ENCODE data around the gene CMSS1. TPM values are rescaled to one million over a fixed set of nuclear protein-coding genes. Genes with fewer than 3 reads are reported as not detected.

Gene CMSS1
- total and polyA plus RNA-seq, 4 donors, result 3.8 to 19.5 (median 7.5) TPM

DNA sequence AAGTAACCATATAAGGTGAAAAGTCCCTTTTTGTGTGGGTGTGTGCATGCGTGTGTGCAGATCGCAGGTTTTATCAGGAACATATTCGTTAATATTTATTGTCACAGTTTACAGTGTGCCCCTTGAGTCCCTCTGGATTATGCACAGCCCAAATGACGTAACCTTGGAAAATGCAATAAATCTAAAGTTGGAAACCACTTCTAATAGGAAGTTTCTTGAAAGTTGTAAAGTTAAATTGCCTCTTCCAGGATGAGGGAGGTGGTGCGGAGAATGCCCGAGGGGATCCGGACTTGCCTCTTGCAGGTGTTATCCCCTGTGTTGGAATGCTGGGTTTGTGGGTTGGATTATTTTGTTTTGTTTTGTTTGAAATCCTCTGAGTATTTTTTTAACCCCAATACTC is 143.3 kb downstream of the CMSS1 start:
- H3K4me1 ChIP-seq (ENCODE audit: control insufficient read depth in 4 of 4, insufficient read depth in 4 of 4, low read length in 3 of 4), result peaks cover 0 to 7% (median 4%) of the 10 kb centered on the region in 4 donors
- no peak overlapping the region for H3K27ac ChIP-seq (ENCODE audit: low read depth in 1 of 2, low read length in 2 of 2)
- H3K4me3 ChIP-seq (ENCODE audit: low read depth in 1 of 3, low read length in 3 of 3), result no peak overlapping the region
- no peaks in the 10 kb centered on the region for H3K36me3 ChIP-seq (ENCODE audit: control insufficient read depth in 4 of 4, insufficient read depth in 3 of 4, low read depth in 1 of 4, low read length in 3 of 4)
- DNase-seq (ENCODE audit: low spot score), result no peak
- 77% methylated on average over 7 of the region's 7 CpGs for WGBS
- TF ChIP-seq HNF4A (conservative IDR thresholded peaks at IDR 0.05), result no peak
- no peak for TF ChIP-seq SP1 (IDR thresholded peaks at IDR 0.05)
- TF ChIP-seq RAD21 (IDR thresholded peaks at IDR 0.05), result no peak
- TF ChIP-seq FOXA1 (IDR thresholded peaks at IDR 0.05), result no peak
- TF ChIP-seq NR2F2 (IDR thresholded peaks at IDR 0.05), result no peak
- TF ChIP-seq GABPA (IDR thresholded peaks at IDR 0.05 in 1 of 2, conservative IDR thresholded peaks at IDR 0.05 in 1 of 2), result no peak
- TF ChIP-seq, protein P1, sequence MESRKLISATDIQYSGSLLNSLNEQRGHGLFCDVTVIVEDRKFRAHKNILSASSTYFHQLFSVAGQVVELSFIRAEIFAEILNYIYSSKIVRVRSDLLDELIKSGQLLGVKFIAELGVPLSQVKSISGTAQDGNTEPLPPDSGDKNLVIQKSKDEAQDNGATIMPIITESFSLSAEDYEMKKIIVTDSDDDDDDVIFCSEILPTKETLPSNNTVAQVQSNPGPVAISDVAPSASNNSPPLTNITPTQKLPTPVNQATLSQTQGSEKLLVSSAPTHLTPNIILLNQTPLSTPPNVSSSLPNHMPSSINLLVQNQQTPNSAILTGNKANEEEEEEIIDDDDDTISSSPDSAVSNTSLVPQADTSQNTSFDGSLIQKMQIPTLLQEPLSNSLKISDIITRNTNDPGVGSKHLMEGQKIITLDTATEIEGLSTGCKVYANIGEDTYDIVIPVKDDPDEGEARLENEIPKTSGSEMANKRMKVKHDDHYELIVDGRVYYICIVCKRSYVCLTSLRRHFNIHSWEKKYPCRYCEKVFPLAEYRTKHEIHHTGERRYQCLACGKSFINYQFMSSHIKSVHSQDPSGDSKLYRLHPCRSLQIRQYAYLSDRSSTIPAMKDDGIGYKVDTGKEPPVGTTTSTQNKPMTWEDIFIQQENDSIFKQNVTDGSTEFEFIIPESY (IDR thresholded peaks at IDR 0.05), result no peak
- no peak for TF ChIP-seq CTCF (IDR thresholded peaks at IDR 0.05; ENCODE audit: low read depth, low read length, missing input control)
- TF ChIP-seq YY1 (IDR thresholded peaks at IDR 0.05), result no peak
- TF ChIP-seq TAF1 (conservative IDR thresholded peaks at IDR 0.05), result no peak
- no peak for TF ChIP-seq EGR1 (IDR thresholded peaks at IDR 0.05; ENCODE audit: low read depth in 2 of 2)
- no peak for TF ChIP-seq JUND (IDR thresholded peaks at IDR 0.05)
- TF ChIP-seq, protein P2, sequence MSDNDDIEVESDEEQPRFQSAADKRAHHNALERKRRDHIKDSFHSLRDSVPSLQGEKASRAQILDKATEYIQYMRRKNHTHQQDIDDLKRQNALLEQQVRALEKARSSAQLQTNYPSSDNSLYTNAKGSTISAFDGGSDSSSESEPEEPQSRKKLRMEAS (IDR thresholded peaks at IDR 0.05), result no peak
- no peak for TF ChIP-seq FOXA2 (IDR thresholded peaks at IDR 0.05)
- no peak for TF ChIP-seq RXRA (IDR thresholded peaks at IDR 0.05)
- TF ChIP-seq, protein P3, sequence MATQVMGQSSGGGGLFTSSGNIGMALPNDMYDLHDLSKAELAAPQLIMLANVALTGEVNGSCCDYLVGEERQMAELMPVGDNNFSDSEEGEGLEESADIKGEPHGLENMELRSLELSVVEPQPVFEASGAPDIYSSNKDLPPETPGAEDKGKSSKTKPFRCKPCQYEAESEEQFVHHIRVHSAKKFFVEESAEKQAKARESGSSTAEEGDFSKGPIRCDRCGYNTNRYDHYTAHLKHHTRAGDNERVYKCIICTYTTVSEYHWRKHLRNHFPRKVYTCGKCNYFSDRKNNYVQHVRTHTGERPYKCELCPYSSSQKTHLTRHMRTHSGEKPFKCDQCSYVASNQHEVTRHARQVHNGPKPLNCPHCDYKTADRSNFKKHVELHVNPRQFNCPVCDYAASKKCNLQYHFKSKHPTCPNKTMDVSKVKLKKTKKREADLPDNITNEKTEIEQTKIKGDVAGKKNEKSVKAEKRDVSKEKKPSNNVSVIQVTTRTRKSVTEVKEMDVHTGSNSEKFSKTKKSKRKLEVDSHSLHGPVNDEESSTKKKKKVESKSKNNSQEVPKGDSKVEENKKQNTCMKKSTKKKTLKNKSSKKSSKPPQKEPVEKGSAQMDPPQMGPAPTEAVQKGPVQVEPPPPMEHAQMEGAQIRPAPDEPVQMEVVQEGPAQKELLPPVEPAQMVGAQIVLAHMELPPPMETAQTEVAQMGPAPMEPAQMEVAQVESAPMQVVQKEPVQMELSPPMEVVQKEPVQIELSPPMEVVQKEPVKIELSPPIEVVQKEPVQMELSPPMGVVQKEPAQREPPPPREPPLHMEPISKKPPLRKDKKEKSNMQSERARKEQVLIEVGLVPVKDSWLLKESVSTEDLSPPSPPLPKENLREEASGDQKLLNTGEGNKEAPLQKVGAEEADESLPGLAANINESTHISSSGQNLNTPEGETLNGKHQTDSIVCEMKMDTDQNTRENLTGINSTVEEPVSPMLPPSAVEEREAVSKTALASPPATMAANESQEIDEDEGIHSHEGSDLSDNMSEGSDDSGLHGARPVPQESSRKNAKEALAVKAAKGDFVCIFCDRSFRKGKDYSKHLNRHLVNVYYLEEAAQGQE (IDR thresholded peaks at IDR 0.05), result no peak
- H3K27me3 ChIP-seq (ENCODE audit: control insufficient read depth in 4 of 4, insufficient read depth in 4 of 4, low read length in 3 of 4), result no peaks in the 10 kb centered on the region
- no peaks in the 10 kb centered on the region for H3K9me3 ChIP-seq (ENCODE audit: control insufficient read depth in 4 of 4, low read length in 3 of 4)
- H3K9ac ChIP-seq (ENCODE audit: low read depth in 1 of 2, low read length in 2 of 2), result no peak overlapping the region
